ENCODE results near the gene HBG2.
A peak's percentile ranks its signal among the peaks of the same experiment; 100 is the strongest.
"Not testable (repeated sequence)": the region's sequence is repeated elsewhere in the genome, so short reads cannot be mapped to it uniquely, and the experiment has no call there.

The HBG2 gene

DNA sequence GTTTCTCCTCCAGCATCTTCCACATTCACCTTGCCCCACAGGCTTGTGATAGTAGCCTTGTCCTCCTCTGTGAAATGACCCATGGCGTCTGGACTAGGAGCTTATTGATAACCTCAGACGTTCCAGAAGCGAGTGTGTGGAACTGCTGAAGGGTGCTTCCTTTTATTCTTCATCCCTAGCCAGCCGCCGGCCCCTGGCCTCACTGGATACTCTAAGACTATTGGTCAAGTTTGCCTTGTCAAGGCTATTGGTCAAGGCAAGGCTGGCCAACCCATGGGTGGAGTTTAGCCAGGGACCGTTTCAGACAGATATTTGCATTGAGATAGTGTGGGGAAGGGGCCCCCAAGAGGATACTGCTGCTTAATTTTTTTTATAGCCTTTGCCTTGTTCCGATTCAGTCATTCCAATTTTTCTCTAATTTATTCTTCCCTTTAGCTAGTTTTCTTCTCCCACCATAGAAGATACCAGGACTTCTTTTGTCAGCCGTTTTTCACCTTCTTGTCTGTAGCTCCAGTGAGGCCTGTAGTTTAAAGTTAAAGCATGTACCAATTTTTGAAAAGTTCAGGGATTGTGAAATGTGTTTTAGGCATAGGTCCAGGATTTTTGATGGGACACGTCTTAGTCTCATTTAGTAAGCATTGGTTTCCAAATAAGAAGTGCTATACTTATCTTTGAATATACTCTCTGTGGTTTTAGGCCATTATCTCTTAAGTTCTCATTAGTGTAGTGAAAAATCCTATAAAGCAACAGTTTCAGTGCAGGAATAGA lies at the start of gene HBG2:
TSS of gene HBG2 (minus strand) at position 136 of the 768 bp plus-strand sequence. CDS start at position 83, 53 bp downstream.
- not testable (repeated sequence) for DNase-seq

DNA sequence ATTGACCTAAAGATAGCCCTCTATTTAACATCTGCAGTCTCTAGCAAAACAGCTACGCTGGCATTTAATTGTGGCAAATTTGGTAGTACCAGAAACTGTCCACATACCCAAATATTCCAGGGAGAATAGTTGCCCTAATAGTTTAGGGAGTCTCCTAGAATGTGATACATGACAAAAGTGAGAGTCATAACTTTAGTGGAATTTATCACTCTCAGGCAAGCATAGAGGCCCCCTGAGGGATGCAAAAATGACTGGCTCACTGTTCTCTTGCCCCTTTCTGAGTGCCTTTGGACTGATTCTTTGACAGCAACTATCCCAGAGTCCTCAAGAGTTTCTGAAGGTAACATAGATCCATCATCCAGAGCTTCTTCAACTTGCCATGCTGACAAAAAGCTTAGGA lies 49.5 kb upstream of the HBG2 start:
- no peak for DNase-seq

DNA sequence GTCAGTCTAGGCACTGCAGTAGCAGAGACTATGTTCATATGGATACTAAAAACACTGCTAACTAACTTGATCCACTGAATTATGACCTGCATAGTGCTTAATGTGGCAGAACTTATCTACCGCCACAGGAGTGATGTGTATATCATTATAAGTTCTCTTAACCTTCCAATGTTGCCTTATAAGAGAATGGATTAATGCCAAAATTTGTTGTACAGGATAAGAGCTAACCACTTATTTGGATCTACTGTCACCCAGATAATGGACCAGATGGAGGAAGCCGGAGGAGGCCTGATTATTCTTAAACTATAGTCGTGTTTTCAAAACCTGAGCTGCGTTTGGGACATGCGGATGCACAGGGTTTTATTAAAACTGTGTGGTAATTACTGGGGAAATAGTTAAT lies 49.0 kb upstream of the HBG2 start:
- no peak for DNase-seq

DNA sequence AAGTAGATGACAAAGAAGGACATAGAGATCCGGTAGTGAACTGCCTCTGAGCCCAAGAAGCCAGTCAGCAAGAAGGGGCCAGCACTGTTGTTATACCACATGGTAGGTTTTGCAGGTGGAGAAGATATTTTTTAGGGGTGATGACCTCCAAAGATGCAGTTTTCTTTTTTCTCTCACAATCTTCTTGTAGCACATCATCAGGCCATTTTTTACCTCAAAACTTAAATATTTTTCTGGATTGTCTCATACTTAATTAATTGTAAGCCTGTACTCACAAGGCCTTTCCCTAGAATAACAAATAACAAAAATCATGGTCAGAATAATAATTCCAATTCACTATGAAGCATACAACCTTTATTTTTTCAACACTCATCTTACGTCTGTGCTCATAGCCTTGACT lies 47.3 kb upstream of the HBG2 start, which contains the start of gene OR51B4:
TSS of gene OR51B4 (minus strand) at position 101 of the 400 bp plus-strand sequence. CDS start at position 101, 0 bp downstream.
- DNase-seq: no peak

DNA sequence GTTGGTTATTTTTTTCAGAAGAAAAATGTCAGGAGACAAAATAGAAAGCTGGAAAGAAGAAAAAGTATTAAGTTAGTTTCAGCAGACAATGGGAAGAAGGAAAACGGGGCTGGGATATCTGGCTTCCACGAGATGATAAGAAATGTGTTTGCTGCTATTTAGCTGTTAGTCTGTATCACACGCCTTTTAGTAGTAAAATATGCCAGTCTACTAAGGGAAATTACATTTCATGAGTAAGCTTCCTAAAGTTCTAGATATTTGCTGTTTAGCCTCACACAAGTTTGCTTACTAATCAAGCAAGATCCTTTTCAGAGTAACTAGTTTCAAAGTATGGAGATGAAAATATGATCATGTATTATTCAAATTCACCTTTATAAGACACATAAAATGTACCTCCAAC lies 45.7 kb upstream of the HBG2 start:
- no peak for DNase-seq

DNA sequence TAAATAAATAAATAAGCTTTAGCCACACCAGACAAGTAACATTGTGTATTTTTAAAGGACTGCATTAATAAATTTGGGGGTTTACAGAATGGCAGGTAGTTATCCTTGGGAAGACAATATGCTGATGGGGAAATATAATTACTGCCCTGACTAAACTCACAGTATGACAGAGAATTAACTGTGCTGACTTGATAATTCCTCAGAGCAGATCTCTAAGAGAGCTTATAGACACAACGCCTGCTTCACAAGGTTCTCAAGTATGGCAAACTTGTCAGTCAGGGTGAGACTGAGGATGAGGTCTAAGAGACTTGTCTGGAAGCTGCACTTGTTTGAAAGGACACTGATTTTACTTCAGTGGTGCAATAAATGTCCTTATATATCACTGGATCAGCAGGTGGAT lies 43.9 kb upstream of the HBG2 start:
- no peak for DNase-seq

DNA sequence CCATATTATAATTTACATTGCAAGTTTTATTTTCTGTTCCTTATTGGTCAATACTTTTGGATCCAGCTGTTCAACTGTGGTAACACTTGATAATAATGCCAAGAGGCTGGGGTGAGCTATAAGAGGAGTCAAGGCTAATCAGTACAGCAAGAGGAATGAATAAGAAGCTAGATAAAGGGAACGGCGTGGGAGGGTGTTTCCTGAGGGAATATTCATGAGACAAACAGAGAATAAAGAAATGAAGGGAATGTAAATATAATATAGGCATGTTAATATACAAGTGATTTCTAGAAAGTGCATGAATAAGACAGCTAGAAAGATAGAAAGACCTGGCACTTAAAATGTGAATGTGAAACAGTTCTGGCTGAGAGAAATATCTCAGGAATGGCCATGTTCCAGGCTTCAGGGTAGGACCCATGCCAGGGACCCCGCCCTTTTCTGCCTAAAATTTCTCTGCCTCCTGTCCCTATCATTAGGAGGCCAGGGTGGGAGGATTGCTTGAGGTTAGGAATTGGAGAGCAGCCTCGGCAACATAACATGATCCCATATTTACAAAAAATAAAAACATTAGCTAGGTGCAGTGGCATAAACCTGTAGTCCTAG lies 43.2 kb upstream of the HBG2 start:
- DNase-seq: no peak

- not testable (repeated sequence) for DNase-seq
Observed at GRCh38 chr11:5294342-5294995, 39.9 kb upstream of the HBG2 start.

DNA sequence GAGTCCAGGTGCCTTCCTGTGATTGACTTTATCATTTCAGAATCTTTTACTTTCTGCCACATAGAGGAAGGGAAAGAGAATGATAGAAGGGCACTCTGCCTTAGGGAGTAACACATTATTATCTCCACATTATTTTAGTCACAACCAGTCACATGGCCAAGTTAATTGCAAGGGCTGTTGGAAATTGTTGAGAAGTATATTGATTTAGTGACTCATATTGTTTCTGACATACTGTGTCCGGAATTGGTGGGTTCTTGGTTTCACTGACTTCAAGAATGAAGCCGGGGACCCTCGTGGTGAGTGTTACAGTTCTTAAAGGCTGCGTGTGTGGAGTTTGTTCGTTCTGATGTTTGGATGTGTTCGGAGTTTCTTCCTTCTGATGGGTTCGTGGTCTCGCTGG lies 38.4 kb upstream of the HBG2 start:
- no peak for DNase-seq

DNA sequence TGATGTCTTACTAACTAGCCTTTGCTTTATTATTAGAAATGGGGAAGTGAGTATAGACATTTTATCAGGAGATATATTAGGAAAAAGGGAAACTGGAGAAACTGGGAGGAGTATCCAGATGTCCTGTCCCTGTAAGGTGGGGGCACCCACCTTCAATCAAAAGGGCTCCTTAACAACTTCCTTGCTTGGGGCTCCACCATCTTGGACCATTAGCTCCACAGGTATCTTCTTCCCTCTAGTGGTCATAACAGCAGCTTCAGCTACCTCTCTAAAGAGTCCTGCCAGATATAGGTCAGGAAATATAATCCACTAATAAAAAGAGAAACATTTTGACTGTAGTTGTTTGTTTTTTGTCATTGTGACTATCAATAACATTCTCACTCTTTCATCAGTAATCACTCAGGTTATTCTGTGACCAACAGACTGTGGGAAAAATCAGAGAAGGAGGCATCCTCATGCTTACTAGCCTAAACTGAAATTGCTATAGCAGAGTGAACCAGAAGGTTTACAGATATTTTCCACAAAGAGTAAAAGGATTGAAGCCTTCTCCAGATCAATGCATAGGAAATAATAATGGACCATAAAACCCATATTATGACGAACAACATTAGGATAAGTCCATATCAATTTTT lies 36.7 kb upstream of the HBG2 start:
- DNase-seq: peak in 1 of 2 experiments; percentile 30

DNA sequence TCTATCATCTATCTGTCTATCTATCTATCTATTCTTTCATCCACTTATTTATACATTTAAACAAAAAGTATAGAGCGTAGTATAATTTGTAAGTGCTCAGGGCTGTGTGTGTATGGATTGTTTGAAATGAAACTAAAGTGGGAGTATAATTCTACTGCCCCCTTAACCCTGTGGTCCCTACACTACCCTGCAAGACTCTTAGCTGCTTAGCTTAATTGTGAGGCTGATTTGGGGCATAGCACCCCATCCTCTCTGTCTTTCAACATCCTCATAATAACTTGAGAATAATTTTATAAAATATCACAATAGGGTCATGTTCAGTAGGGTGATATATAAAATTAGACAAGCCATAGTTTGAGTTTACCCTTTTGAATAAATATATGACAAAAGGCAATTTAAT lies 35.5 kb upstream of the HBG2 start:
- no peak for DNase-seq

DNA sequence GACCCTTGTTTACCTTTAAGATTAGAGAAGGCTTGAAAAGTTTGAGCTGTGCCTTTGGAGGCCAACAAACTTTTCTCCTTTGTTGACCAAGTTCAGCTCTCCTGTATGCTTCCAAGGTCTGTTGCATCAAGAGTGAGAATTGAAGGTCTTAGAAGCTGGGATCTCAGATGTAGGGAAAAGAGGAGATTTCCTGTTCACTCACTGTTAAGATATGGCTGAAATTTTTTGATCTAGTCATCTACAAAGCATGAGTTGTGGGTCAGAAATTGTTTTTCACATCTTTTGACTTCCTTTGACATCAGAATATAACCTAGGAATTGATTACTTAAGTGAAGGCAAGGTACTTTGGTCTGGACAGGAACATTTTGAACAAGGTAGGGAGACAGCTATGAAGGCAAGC lies 35.1 kb upstream of the HBG2 start:
- DNase-seq: no peak

GRCh38 chr11:5288906-5289550 lies 34.4 kb upstream of the HBG2 start:
- no peak for DNase-seq

- DNase-seq: no peak
Observed at GRCh38 chr11:5288108-5288905, 33.7 kb upstream of the HBG2 start.

- no peak for DNase-seq
Observed at GRCh38 chr11:5286901-5287300, 32.3 kb upstream of the HBG2 start.

- DNase-seq: no peak
Observed at GRCh38 chr11:5286351-5286750, 31.8 kb upstream of the HBG2 start.

- no peak for DNase-seq
Observed at GRCh38 chr11:5285703-5286340, 31.2 kb upstream of the HBG2 start.

DNA sequence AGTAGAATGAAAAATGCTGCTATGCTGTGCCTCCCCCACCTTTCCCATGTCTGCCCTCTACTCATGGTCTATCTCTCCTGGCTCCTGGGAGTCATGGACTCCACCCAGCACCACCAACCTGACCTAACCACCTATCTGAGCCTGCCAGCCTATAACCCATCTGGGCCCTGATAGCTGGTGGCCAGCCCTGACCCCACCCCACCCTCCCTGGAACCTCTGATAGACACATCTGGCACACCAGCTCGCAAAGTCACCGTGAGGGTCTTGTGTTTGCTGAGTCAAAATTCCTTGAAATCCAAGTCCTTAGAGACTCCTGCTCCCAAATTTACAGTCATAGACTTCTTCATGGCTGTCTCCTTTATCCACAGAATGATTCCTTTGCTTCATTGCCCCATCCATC lies 30.1 kb upstream of the HBG2 start:
- DNase-seq: no peak

DNA sequence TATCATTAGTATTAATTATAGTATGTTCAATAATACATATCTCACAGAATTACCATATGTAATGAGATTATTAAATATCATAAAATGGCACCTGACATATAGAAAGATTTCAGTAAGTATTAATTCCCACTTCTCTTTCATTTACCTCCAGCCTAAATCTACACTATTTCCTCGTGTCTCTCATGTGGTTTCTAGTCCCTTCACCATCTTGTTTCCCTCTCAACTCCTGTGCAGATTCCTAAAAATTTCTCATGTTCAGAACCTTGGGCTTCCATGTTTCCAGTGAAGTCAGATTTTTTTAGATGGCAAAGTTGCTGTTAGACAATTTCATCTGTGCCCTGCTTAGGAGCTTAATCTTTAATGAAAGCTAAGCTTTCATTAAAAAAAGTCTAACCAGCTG lies 29.3 kb upstream of the HBG2 start:
- DNase-seq: no peak

DNA sequence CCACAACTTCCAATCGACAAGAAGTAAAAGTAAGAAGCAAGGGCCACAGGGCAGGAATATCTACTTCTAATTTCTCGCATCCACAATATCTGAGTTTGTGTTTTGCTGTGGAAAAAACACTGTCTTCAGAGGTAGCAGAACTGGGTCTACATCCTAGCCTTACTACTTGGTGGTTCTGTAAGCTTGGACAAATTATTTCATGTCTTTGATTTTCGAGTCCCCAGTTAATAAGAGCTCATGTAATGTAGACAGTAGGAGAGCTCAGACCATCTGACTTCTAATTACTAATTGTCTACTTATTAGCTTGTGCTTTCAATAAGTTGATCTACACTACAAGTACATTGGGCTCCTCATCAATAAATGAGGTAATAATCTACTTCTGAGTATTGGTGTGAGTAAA lies 28.5 kb upstream of the HBG2 start:
- DNase-seq: no peak

- no peak for DNase-seq
Observed at GRCh38 chr11:5282628-5283027, 28.0 kb upstream of the HBG2 start.

- no peak for DNase-seq
Observed at GRCh38 chr11:5281596-5281995, 27.0 kb upstream of the HBG2 start.
